Upper lobe of left lung (tissue), 4 donors: ENCODE data around the gene C1QL4.

Source experiments
- CTCF ChIP-seq, 6 experiments: fragments of 450-650 bp in 4 of 6; fragments of 200-600 bp in 2 of 6; sonication (generic) in 2 of 6; IDR thresholded peaks; one replicate each; pipeline ENCODE4 v1.5.1; 2016 to 2019; ENCODE audit warnings: antibody characterized with exemption in 6 of 6
- EP300 ChIP-seq, 4 donors: sonication (generic); formaldehyde crosslinking; IDR thresholded peaks; one replicate each; pipeline ENCODE4 v1.5.1; 2017; ENCODE audit warnings: antibody characterized with exemption in 4 of 4, control low read depth in 2 of 4
- POLR2A ChIP-seq, 4 donors: fragments of 450-650 bp; IDR thresholded peaks; one replicate each; pipeline ENCODE4 v1.5.1; 2016 to 2017; ENCODE audit warnings: antibody characterized with exemption in 4 of 4, mild to moderate bottlenecking in 2 of 4
- POLR2AphosphoS5 ChIP-seq, 2 donors: sonication (generic); formaldehyde crosslinking; IDR thresholded peaks; one replicate each; pipeline ENCODE4 v1.5.1; 2017; ENCODE audit warnings: antibody characterized with exemption in 2 of 2

GRCh38 chr12:49330631-49331379, 6.2 kb downstream of the C1QL4 start:
- no peak for TF ChIP-seq CTCF (IDR thresholded peaks at IDR 0.05)
- no peak for TF ChIP-seq POLR2AphosphoS5 (IDR thresholded peaks at IDR 0.05)
- TF ChIP-seq POLR2A (IDR thresholded peaks at IDR 0.05), result no peak
- no peak for TF ChIP-seq EP300 (IDR thresholded peaks at IDR 0.05)
